Stimulated activated naive CD8-positive, alpha-beta T cell treated with anti-CD3 and anti-CD28 coated beads, Interleukin-15, Interleukin-2, amounts not matched to agents 100 ng/mL and 50 ng/mL, for 24 hours (primary cell): ENCODE results near the gene U2AF1.
"Not testable (repeated sequence)": the region's sequence is repeated elsewhere in the genome, so short reads cannot be mapped to it uniquely, and the experiment has no call there.

ENCODE experiments used
- H3K27ac Mint-ChIP-seq: one replicate; pipeline ENCODE4 v1.8.0; 2021; ENCODE audit warnings: mild to moderate bottlenecking, mixed read lengths
- H3K27me3 Mint-ChIP-seq: one replicate; pipeline ENCODE4 v1.8.0; 2021; ENCODE audit warnings: mixed read lengths
- H3K36me3 Mint-ChIP-seq: one replicate; pipeline ENCODE4 v1.8.0; 2021; ENCODE audit warnings: low read depth, mixed read lengths
- H3K4me1 Mint-ChIP-seq: one replicate; pipeline ENCODE4 v1.8.0; 2021; ENCODE audit warnings: low read depth, mixed read lengths
- H3K4me3 Mint-ChIP-seq: one replicate; pipeline ENCODE4 v1.8.0; 2021; ENCODE audit warnings: mild to moderate bottlenecking, mixed read lengths
- H3K9me3 Mint-ChIP-seq: one replicate; pipeline ENCODE4 v1.8.0; 2021; ENCODE audit warnings: mixed read lengths

Gene U2AF1

DNA sequence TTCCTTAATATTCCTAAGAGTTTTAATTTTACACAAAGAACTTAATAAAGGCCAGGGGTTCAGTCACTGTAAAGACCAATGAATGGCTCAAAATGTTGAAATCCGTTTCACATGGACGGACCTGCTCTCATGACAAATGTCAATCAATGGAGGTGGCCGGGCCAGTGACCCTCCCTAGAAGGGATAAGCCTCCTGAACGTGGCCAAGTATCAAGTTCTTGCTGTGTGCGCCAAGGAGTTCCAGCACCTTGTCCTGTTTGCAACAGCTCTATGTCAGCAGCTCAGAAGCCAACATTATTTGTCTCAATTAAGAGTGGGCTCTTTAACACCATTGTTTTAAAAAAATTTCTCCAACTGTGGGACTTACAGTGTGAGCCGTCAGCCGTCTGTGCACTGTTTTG is 6.4 kb downstream of the U2AF1 start:
- not testable (repeated sequence) for H3K27ac Mint-ChIP-seq, H3K4me3 Mint-ChIP-seq

DNA sequence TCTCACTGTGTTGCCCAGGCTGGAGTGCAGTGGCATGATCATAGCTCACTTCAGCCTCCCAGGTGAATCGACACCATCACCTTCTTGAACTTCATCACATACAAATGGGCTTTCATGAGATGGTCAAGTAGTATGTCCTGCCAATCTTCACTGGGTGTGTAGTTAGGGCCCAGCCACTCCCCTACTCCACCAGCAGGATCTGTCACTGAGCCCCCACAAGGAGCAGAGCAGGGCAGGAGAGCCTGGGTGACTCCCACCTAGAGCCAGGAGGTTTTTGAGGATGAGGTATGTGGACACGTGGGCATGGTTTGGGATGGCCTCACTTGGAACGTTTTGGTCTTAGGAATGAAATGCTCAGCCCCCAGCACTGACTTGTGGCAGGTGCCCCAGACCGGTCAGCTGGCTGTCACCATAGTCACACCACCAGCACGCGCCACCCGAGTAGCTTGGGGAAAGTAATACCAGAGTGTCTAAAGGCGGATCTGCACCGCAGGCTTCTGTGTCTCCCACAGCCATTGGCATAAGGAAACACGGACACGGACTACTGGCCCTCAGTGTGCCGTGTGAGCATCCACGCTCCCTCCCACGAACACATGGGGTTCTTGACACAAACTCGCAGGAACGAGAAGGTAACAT is 15.3 kb downstream of the U2AF1 start:
- H3K27ac Mint-ChIP-seq, H3K4me1 Mint-ChIP-seq, H3K36me3 Mint-ChIP-seq, H3K27me3 Mint-ChIP-seq, H3K9me3 Mint-ChIP-seq, H3K4me3 Mint-ChIP-seq: not testable (repeated sequence)

More for the DNA sequence above, 6.4 kb downstream of the U2AF1 start:
- H3K36me3 Mint-ChIP-seq, H3K4me1 Mint-ChIP-seq, H3K9me3 Mint-ChIP-seq, H3K27me3 Mint-ChIP-seq: not testable (repeated sequence)

DNA sequence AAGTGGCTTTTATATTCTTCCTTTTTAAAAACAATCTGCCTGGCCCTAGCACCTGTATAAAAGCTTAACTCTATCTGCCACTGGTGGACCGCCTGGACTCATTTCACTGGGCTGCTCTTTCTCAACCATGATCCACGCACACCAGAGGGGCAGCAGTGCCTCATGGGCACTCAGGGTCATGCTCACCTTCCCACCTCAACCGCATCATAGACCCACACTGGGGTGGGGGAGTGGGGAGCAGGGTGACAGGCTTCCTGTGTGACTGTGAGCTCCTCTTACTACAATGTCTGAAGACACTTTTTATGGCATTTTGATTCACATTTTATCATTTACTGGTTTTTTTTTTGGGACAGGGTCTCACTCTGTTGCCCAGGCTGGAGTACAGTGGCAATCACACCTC is 16.4 kb downstream of the U2AF1 start:
- H3K27me3 Mint-ChIP-seq, H3K36me3 Mint-ChIP-seq, H3K9me3 Mint-ChIP-seq, H3K4me3 Mint-ChIP-seq, H3K27ac Mint-ChIP-seq, H3K4me1 Mint-ChIP-seq: not testable (repeated sequence)

DNA sequence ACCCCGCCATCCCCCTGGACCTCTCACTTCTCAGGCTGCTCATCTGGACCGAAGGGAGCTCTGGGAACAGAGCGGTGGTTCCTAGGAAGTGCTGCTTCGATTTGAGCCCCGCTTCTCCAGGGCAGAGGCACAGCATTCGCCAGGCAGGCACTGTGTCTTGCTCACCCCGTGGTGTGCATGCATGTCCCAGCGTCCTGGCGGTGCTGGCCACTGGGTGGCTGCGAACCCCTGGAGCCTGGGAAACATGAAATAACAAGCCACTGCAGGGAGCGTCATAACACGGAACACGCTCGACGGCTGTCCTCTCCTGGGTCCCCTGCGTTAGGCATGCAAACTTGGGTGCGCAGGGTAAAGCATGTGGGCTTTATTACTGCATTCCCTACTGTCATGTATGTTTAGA is 17.9 kb downstream of the U2AF1 start:
- not testable (repeated sequence) for H3K4me1 Mint-ChIP-seq, H3K27me3 Mint-ChIP-seq, H3K27ac Mint-ChIP-seq, H3K36me3 Mint-ChIP-seq, H3K9me3 Mint-ChIP-seq, H3K4me3 Mint-ChIP-seq

DNA sequence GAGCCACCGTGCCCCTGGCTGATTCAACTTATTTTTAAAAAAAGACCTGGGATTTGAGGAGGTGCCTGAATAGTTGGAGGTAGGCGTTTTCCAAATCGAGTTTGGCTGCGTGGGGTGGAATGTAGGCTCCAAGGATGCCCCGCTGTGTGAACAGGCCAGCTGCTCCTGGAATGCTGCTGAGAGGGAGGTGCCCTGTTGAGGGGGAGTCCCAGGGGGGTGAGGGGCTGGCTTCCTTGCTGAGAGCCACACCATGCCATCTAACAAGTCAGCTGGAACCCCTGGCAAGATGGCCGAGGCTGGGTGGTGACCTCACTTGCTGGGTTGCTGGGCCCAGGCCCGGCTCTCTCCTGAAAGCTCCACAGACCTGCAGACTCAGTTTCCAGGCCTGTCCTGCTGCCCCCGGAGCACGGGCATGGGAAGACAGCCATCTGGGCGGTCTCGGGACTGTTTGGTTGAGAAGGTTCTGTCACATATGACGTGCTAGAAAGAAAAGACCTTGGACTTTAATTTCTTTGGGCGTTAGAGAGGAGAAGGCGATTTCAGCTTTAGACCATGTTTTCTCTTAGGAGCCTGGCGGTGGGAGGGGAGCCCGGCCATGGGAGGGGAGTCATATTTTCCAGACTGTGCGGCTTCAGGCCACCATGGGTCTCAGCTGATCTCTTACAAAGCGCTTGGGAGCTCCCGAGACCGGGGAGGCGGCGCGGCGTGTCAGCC is 24.6 kb downstream of the U2AF1 start:
- H3K4me3 Mint-ChIP-seq, H3K36me3 Mint-ChIP-seq, H3K4me1 Mint-ChIP-seq, H3K27ac Mint-ChIP-seq, H3K27me3 Mint-ChIP-seq, H3K9me3 Mint-ChIP-seq: not testable (repeated sequence)

DNA sequence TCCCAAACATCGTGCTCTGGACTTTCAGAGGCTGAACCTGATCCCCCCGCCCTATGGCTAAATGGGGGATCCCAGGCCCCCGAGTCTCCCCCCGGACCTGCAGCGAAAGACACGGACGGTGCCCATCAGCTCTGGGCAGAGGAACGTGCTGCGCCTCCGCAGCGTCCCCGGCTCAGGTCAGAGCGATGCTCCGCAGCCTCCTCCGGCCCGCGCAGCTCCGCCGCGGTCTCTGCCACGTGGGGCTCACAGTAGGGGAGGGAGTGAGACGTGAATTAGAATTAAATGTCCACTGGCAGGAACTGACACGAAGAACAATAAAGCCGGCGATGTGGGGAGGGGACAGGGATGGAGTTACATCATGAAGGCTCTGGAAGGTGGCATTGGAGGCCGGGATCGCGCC is 30.7 kb downstream of the U2AF1 start:
- H3K36me3 Mint-ChIP-seq, H3K27ac Mint-ChIP-seq, H3K9me3 Mint-ChIP-seq, H3K27me3 Mint-ChIP-seq, H3K4me3 Mint-ChIP-seq, H3K4me1 Mint-ChIP-seq: not testable (repeated sequence)

DNA sequence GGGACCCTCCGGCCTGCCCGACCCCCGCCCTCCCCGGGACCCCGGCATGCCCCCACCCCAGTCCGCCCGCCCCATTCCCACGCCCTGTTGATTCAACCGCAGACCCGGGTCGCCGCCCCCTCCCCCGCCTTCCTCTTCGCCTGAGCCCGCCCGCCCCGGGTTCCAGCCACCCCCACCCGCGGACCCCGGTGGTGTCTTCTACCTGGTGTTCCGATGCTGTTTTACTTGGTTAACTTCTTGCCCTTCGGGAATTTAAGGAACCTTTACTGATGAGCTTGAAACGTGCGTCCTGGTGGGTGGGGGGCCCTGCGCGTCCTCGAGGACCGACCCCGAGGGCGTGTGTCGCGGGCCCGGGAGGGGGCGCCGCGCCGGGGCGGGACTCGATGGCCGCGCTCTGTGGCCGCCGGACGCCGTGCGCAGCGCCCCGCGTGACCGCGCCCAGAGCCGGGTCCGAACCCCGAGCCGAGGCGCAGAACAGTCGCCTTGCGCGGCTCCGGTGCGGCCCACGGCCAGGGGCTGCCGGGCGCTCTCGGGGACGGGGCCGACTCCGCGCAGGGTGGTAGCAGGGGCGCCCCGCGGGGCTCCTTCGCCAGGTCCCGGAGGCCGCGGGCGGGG is 31.2 kb downstream of the U2AF1 start:
- H3K36me3 Mint-ChIP-seq, H3K27ac Mint-ChIP-seq: not testable (repeated sequence)

DNA sequence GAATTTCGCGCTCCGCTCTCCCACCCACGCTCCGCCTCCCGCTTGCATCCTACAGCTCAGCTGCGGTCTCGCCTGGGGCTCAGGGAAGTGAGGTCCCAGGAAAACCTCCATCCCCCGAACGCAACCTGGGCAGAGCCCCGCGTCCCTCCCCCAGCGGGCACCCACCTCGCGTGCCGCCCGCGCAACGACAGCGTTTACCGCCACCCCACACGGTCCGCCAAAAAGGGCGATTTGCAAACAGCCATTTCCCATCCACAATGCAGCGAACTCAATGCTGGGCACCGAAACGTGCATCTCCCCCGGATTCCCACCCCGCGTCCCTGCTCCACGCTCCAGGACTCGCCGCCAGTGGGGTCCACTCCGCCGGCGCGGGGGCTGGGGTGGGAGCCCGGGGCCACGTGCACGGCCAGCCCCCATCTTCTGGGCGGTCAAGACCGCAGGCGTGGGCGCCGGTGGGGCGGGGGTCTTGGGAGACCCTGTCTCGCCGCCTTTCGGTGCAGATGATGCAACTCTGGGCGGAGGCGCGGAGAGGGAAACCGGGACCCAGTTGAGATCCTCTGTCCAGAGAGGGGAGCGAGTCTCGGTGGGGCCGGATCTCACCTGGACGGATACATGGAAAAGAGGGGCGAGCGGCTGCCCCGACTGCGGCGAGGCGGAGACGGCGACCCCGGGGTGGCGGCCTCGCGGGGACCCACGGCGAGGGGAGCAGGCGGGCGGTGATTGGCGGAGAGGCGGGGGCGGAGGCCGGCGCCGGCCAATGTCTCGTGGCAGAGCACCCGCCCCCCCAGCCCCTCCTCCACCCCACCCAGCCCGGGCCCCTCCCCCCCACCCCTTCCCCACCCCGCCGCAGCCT is 32.0 kb downstream of the U2AF1 start, which contains the start of gene CBS:
CBS (minus strand) TSS at position 666 of the 853 bp plus-strand sequence. CDS start 3,642 bp downstream, outside the sequence.
- H3K36me3 Mint-ChIP-seq, H3K9me3 Mint-ChIP-seq, H3K4me3 Mint-ChIP-seq, H3K27me3 Mint-ChIP-seq, H3K27ac Mint-ChIP-seq, H3K4me1 Mint-ChIP-seq: not testable (repeated sequence)

More for the DNA sequence above, 31.2 kb downstream of the U2AF1 start:
- H3K9me3 Mint-ChIP-seq, H3K4me1 Mint-ChIP-seq, H3K27me3 Mint-ChIP-seq, H3K4me3 Mint-ChIP-seq: not testable (repeated sequence)

DNA sequence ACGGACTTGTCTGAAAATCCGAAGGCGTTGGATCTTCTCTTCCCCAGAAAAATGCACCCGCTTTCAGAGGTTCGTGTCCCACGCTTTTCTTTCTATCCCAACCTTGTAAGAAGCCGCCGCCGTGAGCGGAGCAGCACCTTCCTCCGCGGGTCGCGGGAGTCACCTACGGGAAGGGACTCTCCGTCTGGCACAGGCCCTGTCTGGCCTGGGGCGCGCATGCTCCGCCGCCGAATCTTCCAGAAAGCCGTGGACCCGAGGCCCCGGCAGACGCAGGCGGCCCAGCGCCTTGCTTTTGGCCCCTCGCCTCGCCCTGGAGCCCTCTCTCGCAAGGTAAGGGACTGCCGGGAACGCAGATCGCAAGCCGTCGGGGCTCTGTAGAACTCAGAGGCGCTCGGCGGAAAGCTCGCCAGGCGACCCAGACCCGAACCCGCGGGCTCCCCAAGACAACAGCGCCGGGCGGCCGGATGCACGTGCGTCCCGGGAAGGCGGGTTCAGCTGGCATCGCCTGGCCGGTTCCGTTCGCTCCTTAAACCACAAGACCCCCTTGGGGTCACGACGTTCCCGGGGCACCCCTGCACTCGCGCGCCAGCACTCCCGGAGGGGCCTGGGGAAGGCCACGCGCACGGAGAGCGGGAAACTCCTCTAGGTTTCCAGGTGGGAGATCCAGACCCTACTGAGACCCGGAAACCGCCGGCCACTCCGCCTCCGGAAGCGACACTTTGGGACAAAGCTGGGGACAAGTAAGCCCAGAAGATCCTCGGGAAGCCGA is 32.8 kb downstream of the U2AF1 start:
- not testable (repeated sequence) for H3K4me1 Mint-ChIP-seq, H3K36me3 Mint-ChIP-seq, H3K27me3 Mint-ChIP-seq, H3K4me3 Mint-ChIP-seq, H3K27ac Mint-ChIP-seq, H3K9me3 Mint-ChIP-seq

DNA sequence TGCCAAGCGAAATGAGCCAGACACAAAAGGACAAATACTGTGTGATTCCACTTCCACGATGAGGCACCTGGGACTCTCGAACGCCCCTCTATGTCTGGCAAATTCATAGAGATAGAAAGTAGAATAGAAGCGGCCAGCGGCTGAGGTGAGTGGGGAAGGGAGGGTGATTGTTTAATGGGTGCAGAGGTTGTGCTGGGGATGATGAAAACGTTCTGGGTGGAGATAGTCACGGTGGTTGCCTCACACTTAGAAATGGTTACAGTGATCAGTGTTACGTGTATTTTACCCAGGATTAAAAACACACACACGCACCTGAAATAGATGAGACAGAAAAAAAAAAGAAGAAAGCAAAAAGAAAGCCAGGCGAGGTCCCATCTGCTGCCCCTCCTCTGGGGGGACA is 34.6 kb downstream of the U2AF1 start:
- not testable (repeated sequence) for H3K36me3 Mint-ChIP-seq, H3K4me3 Mint-ChIP-seq, H3K27me3 Mint-ChIP-seq, H3K27ac Mint-ChIP-seq, H3K4me1 Mint-ChIP-seq, H3K9me3 Mint-ChIP-seq

DNA sequence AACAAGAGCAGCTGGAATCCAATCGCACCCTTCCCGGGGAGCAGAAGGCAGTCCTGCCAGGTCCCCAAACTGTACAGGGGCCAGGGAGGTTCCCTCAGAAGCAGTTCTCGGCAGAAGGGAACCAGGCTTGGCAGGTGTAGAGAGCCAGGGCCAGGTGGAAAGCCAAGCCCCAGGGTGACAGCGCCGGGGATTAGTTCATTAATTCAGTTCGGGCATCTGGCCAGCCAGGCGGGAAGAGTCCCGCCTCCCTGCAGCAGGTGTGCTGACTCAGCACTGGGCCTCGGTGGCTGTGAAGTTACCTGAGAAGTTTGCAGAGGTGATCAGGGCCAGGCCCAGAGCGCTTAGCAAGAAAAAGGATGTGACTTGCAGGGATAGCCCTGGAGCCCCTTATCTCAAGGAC is 37.7 kb downstream of the U2AF1 start:
- not testable (repeated sequence) for H3K27ac Mint-ChIP-seq, H3K4me3 Mint-ChIP-seq, H3K9me3 Mint-ChIP-seq, H3K36me3 Mint-ChIP-seq, H3K27me3 Mint-ChIP-seq, H3K4me1 Mint-ChIP-seq

DNA sequence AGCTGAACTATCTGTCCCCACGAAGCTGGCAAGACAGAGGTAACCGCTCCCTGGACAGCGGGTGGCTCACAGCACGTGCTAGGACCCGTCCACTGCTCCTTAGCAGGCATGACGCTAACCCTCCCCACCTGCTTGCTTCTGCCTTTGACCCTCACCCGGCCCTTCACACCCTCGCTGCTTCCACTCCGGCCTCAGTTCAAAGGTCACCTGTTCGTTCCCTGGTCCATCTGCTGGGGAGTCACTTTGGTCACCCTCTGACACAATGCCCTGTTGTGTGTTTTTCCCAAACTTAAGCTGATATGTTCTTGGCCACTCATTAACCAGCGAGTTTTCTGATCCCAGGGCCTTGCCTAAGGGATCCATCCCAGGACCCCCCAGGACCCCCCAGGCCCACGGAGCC is 39.3 kb downstream of the U2AF1 start:
- H3K4me3 Mint-ChIP-seq, H3K36me3 Mint-ChIP-seq, H3K9me3 Mint-ChIP-seq, H3K4me1 Mint-ChIP-seq, H3K27ac Mint-ChIP-seq, H3K27me3 Mint-ChIP-seq: not testable (repeated sequence)

DNA sequence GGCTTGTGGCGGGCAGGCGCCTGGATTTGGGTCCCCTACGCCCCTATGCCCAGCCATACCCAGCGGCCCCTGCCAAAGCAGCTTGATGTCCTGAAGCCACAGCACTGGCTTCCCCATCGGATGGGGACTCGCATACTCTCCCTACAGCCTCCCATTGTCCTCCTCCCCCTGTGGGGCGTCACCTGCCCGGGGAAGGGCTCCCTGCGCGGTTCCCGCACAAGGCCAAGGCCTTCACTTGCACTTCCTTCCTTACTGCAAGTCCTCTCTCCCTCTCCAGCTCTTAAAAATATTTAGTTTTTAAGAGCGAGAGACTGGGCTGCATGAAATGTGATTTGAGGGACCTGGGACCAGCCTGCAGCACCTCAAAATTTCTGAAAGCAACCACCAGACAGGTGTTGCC is 40.7 kb downstream of the U2AF1 start:
- H3K4me1 Mint-ChIP-seq, H3K27ac Mint-ChIP-seq, H3K9me3 Mint-ChIP-seq, H3K4me3 Mint-ChIP-seq, H3K27me3 Mint-ChIP-seq, H3K36me3 Mint-ChIP-seq: not testable (repeated sequence)

DNA sequence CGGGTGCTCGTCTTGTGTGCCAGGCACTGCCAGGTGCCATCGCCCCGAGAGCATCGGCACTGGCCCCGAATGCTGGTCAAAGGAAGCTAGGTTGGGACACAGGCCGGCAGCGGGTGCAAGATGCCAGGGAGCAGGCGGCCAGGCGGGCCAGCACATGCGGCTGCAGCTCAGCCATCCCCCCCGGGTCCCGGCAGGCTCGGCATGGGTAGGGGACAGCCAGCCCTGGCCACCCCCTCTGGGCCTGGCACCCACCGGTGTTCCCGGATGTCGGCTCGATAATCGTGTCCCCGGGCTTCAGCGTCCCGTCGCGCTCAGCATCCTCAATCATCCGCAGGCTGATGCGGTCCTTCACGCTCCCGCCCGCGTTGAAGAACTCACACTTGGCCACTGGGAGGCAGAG is 41.4 kb downstream of the U2AF1 start:
- not testable (repeated sequence) for H3K4me3 Mint-ChIP-seq, H3K4me1 Mint-ChIP-seq, H3K27me3 Mint-ChIP-seq, H3K36me3 Mint-ChIP-seq, H3K9me3 Mint-ChIP-seq, H3K27ac Mint-ChIP-seq
